Keratinocyte (primary cell): Measurements from ENCODE around the gene TEX51.

Source experiments
- CTCF ChIP-seq, 3 experiments: IDR thresholded peaks in 1 of 3; conservative IDR thresholded peaks in 1 of 3; optimal IDR thresholded peaks in 1 of 3; 2 replicates in 2 of 3; 3 replicates in 1 of 3; pipeline versions ENCODE3 to v1.5.1; 2011; ENCODE audit warnings: low read length in 3 of 3, mild to moderate bottlenecking in 3 of 3, moderate library complexity in 2 of 3, control low read depth in 1 of 3, inconsistent platforms in 1 of 3; ENCODE audit not compliant: insufficient read depth in 2 of 3; ENCODE audit errors: extremely low read depth in 1 of 3
- EZH2 ChIP-seq: IDR thresholded peaks from one replicate; pipeline ENCODE4 v1.6.1; 2012; ENCODE audit warnings: inconsistent platforms, mild to moderate bottlenecking, low read length, moderate library complexity

- no peak for TF ChIP-seq CTCF (optimal IDR thresholded peaks at IDR 0.05 in 1 of 3, IDR thresholded peaks at IDR 0.05 in 1 of 3, conservative IDR thresholded peaks at IDR 0.05 in 1 of 3; ENCODE audit: extremely low read depth in 1 of 3, insufficient read depth in 2 of 3, low read length in 3 of 3)
- TF ChIP-seq EZH2: no peak
Measured at GRCh38 chr2:126877041-126877440, 21.6 kb upstream of the TEX51 start.
